ENCODE data around the gene CLCN7.

DNA sequence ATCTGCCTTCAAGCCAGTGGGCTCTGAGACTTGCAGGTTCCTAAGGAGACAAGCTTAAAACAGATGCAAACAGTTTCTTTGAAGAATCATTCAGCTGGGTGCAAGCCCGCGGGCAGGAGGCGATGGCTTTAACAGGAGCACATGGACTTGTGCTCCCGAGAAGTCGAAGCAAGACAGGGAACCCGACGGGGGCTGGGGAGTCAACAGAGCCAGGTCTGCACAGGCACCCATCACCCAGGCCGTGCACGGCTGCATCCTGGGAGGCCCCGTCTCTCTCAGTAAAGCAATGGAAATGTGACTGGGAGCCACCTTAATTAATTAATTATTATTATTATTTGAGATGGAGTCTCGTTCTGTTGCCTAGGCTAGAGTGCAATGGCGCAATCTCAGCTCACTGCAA, 14.2 kb upstream of the CLCN7 start:
- TF ChIP-seq, protein P1, sequence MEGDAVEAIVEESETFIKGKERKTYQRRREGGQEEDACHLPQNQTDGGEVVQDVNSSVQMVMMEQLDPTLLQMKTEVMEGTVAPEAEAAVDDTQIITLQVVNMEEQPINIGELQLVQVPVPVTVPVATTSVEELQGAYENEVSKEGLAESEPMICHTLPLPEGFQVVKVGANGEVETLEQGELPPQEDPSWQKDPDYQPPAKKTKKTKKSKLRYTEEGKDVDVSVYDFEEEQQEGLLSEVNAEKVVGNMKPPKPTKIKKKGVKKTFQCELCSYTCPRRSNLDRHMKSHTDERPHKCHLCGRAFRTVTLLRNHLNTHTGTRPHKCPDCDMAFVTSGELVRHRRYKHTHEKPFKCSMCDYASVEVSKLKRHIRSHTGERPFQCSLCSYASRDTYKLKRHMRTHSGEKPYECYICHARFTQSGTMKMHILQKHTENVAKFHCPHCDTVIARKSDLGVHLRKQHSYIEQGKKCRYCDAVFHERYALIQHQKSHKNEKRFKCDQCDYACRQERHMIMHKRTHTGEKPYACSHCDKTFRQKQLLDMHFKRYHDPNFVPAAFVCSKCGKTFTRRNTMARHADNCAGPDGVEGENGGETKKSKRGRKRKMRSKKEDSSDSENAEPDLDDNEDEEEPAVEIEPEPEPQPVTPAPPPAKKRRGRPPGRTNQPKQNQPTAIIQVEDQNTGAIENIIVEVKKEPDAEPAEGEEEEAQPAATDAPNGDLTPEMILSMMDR (IDR thresholded peaks at IDR 0.05): no peak
- no peak for TF ChIP-seq POLR2A (IDR thresholded peaks at IDR 0.05)

Data from thyroid gland (tissue), 4 donors.